NCI-H524 treated with DMSO at 0.1 percent for 48 hours (cell line): ENCODE measurements around the gene ABI1.

ENCODE experiments used
- DNase-seq: peaks from one replicate; lab custom pipeline; 2025; lab: John Stamatoyannopoulos, UW

The ABI1 gene

GRCh38 chr10:26854524-26854923, 6.2 kb downstream of the ABI1 start:
- no peak for DNase-seq

- DNase-seq, result no peak
Observed at GRCh38 chr10:26844396-26844975, 16.3 kb downstream of the ABI1 start.

- DNase-seq, result no peak
Observed at GRCh38 chr10:26843736-26844135, 17.0 kb downstream of the ABI1 start.

- no peak for DNase-seq
Observed at GRCh38 chr10:26841733-26842317, 18.9 kb downstream of the ABI1 start.

GRCh38 chr10:26840938-26841732, 19.6 kb downstream of the ABI1 start:
- DNase-seq, result no peak

GRCh38 chr10:26839966-26840627, 20.7 kb downstream of the ABI1 start:
- DNase-seq, result no peak

- no peak for DNase-seq
Observed at GRCh38 chr10:26837139-26837538, 23.6 kb downstream of the ABI1 start.

- no peak for DNase-seq
Observed at GRCh38 chr10:26835025-26835424, 25.7 kb downstream of the ABI1 start.

- DNase-seq, result no peak
Observed at GRCh38 chr10:26832960-26833359, 27.8 kb downstream of the ABI1 start.

- no peak for DNase-seq
Observed at GRCh38 chr10:26831936-26832335, 28.8 kb downstream of the ABI1 start.

- DNase-seq, result no peak
Observed at GRCh38 chr10:26829810-26830515, 30.8 kb downstream of the ABI1 start.

- no peak for DNase-seq
Observed at GRCh38 chr10:26824015-26824690, 36.6 kb downstream of the ABI1 start.

GRCh38 chr10:26821699-26822570, 38.8 kb downstream of the ABI1 start:
- no peak for DNase-seq

- DNase-seq, result no peak
Observed at GRCh38 chr10:26815500-26815899, 45.3 kb downstream of the ABI1 start.

- DNase-seq, result no peak
Observed at GRCh38 chr10:26810435-26811026, 50.2 kb downstream of the ABI1 start.

- no peak for DNase-seq
Observed at GRCh38 chr10:26809973-26810372, 50.8 kb downstream of the ABI1 start.

GRCh38 chr10:26807532-26807931, 53.2 kb downstream of the ABI1 start:
- no peak for DNase-seq

- no peak for DNase-seq
Observed at GRCh38 chr10:26806557-26806956, 54.2 kb downstream of the ABI1 start.

GRCh38 chr10:26805567-26806245, 55.1 kb downstream of the ABI1 start:
- no peak for DNase-seq
